CD4-positive, alpha-beta T cell treated with Interferon gamma for 1 hour (primary cell): ENCODE data around the gene ZNF10.

Experiments used
- DNase-seq: peaks from one replicate; pipeline ENCODE4 v3.0.0-alpha.2; 2020

ZNF10 gene

GRCh38 chr12:133130038-133130807 is at the start of gene ZNF10, which contains the start of gene ZNF891:
Gene ZNF10 (plus strand): TSS chr12:133130627. CDS start chr12:133144493, 13,866 bp downstream.
Gene ZNF891 (minus strand): TSS chr12:133130274. CDS start chr12:133121918, 8,356 bp downstream.
- DNase-seq: peak; percentile 95

GRCh38 chr12:133081159-133081780 is 49.2 kb upstream of the ZNF10 start:
- no peak for DNase-seq

DNA sequence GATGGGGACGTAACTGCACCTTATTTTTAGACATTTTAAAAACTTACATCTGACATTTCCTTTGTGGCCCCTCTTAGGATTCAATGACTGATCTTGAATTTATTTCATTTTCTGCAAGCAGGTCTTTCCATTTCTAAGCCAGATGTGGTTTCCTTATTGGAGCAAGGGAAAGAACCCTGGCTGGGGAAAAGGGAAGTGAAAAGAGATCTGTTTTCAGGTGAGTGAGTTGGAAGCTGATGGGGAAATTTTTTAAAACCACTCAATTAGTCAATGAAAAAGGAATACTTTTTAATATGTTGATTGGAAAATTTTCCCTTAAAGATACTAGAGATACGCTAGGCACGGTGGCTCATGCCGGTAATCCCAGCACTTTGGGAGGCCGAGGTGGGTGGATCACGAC is 47.1 kb upstream of the ZNF10 start:
- no peak for DNase-seq

DNA sequence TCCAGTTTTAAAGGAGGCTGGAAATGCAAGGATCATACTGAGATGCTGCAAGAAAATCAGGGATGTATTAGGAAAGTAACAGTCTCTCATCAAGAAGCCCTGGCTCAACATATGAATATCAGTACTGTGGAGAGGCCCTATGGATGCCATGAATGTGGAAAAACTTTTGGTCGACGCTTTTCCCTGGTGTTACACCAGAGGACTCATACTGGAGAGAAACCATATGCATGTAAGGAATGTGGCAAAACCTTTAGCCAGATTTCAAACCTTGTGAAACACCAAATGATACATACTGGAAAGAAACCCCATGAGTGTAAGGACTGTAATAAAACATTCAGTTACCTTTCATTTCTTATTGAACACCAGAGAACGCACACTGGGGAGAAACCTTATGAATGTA is 24.8 kb upstream of the ZNF10 start:
- DNase-seq: no peak

DNA sequence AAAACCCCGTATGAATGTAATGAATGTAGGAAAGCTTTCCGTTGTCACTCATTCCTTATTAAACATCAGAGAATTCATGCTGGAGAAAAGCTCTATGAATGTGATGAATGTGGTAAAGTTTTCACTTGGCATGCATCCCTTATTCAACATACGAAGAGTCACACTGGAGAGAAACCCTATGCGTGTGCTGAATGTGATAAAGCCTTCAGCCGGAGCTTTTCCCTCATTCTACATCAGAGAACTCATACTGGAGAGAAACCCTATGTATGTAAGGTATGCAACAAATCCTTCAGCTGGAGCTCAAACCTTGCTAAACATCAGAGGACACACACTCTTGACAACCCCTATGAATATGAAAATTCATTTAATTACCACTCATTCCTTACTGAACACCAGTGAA is 24.2 kb upstream of the ZNF10 start:
- no peak for DNase-seq

GRCh38 chr12:133107121-133107520 is 23.3 kb upstream of the ZNF10 start:
- DNase-seq: no peak

DNA sequence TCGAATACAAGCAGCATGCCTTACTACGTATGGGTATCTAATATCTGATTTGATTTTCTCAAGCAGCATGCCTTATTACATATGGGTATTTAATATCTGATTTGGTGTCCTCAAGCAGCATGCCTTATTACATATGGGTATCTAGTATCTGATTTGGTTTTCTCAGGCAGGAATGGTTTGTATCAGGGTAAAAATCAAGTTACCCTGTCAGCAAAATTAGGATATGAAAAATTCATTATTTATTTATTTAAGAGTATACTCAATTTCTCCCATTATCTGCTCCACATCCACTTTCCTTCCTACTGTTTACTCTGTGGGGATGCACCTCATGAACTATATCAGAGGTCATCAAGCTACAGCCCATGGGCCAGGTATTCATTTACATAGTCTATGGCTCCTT is 22.3 kb upstream of the ZNF10 start:
- DNase-seq: no peak

- DNase-seq: no peak
These were observed 9.8 kb upstream of the ZNF10 start for GRCh38 chr12:133120385-133121191.

GRCh38 chr12:133124674-133125073 is 5.8 kb upstream of the ZNF10 start:
- no peak for DNase-seq

- no peak for DNase-seq
These were observed 924 bp upstream of the ZNF10 start for GRCh38 chr12:133129368-133130037.

- DNase-seq: no peak
These were observed 341 bp downstream of the ZNF10 start for GRCh38 chr12:133130808-133131128.

GRCh38 chr12:133135747-133136146 is 5.3 kb downstream of the ZNF10 start:
- DNase-seq: no peak

DNA sequence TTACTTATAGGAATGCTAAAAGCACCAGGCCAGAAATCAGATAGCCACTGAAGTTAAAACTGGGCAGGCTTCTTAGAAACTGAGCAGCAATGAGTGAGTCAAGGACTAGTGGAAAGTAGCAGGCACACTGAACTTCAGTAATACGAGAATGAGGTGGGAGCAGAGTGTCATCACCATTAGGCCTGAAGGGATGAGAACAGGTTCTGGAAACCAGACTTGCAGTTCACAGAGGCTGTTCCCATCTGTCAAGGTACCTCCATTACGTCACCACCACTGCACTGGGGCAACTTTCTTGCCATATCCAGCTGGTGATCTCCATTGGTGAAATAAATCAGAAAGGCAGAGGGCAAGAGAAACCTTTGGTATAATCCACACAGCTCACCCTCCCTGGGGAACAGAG is 15.6 kb downstream of the ZNF10 start:
- DNase-seq: no peak

DNA sequence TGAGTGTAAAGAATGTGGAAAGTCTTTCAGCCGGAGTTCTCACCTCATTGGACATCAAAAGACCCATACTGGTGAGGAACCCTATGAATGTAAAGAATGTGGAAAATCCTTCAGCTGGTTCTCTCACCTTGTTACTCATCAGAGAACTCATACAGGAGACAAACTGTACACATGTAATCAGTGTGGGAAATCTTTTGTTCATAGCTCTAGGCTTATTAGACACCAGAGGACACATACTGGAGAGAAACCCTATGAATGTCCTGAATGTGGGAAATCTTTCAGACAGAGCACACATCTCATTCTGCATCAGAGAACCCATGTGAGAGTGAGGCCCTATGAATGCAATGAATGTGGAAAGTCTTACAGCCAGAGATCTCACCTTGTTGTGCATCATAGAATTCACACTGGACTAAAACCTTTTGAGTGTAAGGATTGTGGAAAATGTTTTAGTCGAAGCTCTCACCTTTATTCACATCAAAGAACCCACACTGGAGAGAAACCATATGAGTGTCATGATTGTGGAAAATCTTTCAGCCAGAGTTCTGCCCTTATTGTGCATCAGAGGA is 25.8 kb downstream of the ZNF10 start:
- no peak for DNase-seq

- DNase-seq: no peak
These were observed 35.3 kb downstream of the ZNF10 start for GRCh38 chr12:133165776-133166175.

DNA sequence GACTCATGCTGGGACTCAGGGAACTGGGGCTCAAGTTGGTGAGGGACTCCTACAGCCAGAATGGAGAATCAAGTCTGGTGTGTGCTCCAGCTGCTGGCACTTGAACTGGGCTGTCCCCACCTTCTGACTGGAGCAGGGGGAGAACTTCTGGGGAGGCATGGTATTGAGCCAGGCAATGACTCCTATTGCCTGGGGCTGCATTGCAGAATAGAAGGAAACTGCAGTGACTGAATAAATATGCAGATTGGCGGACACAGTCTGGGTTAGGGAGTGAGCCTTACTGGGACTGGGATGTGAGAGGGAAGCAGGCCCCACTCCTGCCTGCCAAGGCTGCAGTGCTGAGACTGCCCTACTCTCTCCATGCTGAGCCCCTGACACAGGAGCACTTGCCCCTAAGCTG is 42.1 kb downstream of the ZNF10 start:
- DNase-seq: no peak

DNA sequence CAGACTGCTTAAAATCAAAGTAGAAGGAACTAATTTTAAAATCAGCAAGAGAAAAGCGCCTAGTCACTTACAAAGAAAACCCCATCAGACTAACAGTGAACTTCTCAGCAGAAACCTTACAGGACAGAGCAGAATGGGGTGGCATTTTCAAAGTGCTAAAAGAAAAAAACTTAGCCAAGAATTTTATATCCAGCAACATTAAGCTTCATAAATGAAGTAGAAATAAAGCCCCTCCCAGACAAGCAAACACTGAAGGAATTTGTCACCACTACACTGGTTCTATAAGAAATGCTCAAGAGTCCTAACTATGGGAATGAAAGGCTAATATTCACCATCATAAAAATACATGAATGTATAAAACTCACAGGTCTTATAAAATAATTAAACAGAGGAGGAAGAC is 44.5 kb downstream of the ZNF10 start:
- DNase-seq: no peak

DNA sequence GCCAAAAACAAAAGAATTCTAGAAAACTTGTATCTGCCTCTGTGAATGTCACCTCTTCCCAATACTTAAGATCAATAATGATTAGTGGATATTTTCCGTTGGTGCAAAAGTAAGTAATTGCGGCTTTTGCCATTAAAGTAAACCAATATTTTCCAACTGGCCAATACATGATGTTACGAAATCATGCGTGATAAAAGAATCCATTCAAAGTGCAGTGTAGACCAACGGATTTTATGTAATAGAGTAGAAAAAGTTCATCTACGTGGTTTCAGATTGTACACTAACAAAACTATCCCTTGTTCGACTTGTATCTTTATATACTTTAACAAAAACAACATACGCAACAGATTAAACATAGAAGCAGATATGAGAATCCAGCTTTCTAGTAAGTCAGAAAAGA is 50.2 kb downstream of the ZNF10 start:
- DNase-seq: no peak

DNA sequence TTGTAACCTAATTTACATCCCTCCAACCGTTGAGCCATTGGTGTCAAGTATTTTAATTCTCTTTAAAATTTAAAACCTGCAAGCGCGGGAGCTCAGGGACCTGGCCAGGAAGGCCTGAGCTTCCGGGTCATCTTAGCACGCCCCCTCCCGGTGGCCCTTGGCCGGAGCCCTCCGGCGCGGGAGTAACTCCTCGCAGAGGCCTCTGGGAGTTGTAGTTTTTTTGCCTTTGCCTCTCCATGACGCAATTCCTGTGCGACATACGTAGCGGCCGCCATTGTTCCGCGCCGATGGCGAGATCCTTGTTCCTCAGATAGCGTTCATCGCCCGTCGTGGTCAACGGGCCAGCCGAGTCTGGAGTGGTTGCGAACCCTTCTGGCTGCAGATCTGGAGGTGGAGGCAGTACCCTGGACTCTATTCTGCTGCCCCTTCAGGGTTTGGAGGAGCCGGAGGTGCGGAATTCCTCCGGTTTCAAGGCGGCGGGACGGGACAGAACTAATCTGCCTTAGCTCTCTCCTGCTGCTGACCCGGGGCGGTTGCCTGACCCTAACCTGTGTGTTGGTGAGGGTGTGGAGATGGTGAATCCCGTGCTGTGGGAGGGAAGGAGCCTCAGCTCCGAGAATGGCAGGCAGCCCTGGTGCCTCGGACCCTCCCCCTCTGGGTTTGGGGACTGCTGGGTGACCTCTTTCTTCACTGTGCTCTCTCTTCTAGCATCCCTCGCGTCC is 51.0 kb downstream of the ZNF10 start, which contains the start of gene ZNF268:
Gene ZNF268, plus strand, starts transcription at position 258 of the 722 bp plus-strand sequence. CDS start 503 bp downstream, outside the sequence.
- DNase-seq: peak; percentile 88

GRCh38 chr12:133190176-133190575 is 59.7 kb downstream of the ZNF10 start:
- no peak for DNase-seq

- no peak for DNase-seq
These were observed 62.4 kb downstream of the ZNF10 start for GRCh38 chr12:133192847-133193246.

DNA sequence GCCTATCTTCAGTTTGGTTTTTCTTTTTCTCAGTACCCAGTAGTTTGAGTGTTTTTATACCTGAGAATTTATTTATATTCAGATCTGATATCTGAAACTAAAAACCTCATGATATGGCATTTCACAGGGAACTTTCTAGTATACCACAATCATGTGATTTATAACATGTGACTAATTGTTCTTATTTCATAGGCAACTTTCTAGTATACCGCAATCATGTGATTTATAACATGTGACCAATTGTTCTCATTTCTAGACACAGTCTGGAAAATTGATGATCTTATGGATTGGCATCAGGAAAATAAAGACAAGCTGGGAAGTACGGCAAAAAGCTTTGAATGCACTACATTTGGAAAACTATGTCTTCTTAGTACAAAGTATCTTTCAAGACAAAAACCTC is 71.5 kb downstream of the ZNF10 start:
- DNase-seq: no peak
